AG08396 (cell line): ENCODE data around the gene TRAPPC13.
A peak's percentile ranks its signal among the peaks of the same experiment; 100 is the strongest.
"Not testable (repeated sequence)": the region's sequence is repeated elsewhere in the genome, so short reads cannot be mapped to it uniquely, and the experiment has no call there.

ENCODE experiments used
- DNase-seq: peaks from one replicate; pipeline ENCODE4 v3.0.0; 2012; ENCODE audit warnings: low spot score, mixed read lengths

The TRAPPC13 gene

GRCh38 chr5:65676056-65676455 lies 51.2 kb downstream of the TRAPPC13 start:
- not testable (repeated sequence) for DNase-seq

DNA sequence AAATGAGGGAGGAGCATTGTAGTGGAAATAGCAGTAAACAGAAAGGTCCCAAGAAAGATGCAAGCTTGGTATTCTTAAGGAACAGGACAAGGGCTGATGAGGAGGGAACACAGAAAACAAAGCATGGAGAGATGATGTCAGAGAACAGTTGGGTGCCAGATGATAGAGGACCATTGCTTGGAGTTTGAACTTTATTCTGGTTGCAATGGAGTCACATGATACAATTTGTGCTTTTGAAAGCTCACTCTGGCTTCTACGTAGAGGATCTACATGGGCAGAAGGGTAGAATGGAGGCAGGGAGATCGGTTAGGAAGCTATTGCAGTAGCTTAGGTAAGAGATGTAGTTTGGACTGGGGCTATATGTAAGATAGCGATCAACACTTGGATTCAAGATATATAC lies 57.3 kb downstream of the TRAPPC13 start:
- DNase-seq: no peak

DNA sequence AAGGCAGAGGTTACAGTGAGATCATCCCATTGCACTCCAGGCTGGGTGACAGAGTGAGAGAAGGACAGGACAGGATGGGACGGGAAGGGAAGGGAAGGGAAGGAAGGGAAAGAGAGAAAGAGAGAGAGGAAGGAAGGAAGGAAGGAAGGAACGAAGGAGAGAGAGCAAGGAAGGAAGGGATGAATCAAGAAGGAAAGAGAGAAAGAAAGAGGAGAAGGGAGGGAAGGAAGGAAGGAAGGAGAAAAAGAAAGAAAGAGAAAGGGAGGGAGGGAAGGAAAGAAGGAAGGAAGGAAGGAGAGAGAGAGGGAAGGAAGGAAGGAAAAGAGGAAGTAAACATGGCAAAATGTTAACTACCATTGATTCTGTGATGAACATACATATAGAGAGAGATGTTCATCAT lies 68.3 kb downstream of the TRAPPC13 start:
- DNase-seq: no peak

GRCh38 chr5:65695162-65695755 lies 70.4 kb downstream of the TRAPPC13 start:
- no peak for DNase-seq

- no peak for DNase-seq
These were observed 71.1 kb downstream of the TRAPPC13 start for GRCh38 chr5:65695896-65696295.

GRCh38 chr5:65696892-65697291 lies 72.1 kb downstream of the TRAPPC13 start:
- DNase-seq: peak; percentile 47

DNA sequence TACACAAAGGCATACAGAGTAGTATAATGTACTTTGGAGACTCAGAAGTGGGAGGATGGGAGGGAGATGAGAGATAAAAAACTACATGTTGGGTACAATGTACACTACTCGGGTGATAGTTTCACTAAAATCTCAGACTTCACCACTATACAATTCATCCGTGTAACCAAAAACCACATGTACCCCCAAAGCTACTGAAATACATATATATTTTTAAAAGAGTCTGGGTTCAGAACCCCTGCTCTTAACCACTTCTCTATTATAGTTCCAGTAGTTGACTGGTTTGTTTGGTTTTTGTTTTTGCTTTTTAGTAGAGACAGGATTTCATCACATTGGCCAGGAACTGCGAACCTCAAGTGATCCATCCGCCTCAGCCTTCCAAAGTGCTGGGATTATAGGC lies 74.5 kb downstream of the TRAPPC13 start:
- DNase-seq: no peak

- no peak for DNase-seq
These were observed 77.2 kb downstream of the TRAPPC13 start for GRCh38 chr5:65702036-65702435.

GRCh38 chr5:65704621-65705239 lies 79.9 kb downstream of the TRAPPC13 start:
- no peak for DNase-seq

DNA sequence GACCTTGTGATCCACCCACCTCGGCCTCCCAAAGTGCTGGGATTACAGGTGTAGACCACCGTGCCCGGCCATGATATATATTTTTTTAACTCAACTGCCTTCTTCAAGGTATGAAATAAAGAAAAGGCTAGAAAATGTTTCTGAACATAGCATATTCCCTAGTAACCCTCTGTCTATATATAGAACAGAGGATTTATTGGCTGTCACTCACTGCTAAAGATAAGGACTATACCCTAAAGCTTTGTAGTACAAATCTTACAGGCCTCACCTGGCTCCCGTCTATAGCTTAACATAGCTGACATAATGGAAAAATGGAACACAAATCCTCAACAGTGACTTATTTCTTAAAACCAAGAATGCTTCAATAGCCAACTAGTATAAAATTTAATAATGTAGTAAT lies 82.8 kb downstream of the TRAPPC13 start:
- no peak for DNase-seq

- DNase-seq: no peak
These were observed 83.3 kb downstream of the TRAPPC13 start for GRCh38 chr5:65708145-65708544.
